IPS-18c (cell line): Measurements from ENCODE around the gene SERPINE3.

ENCODE experiments used
- H3K4me3 ChIP-seq: 2 replicates; pipeline ENCODE4 v1.7.0; 2013; ENCODE audit warnings: low read depth, mild to moderate bottlenecking, low read length, moderate library complexity; ENCODE audit not compliant: insufficient read depth
- H3K9me3 ChIP-seq: one replicate; pipeline ENCODE4 v1.6.1; 2013; ENCODE audit warnings: mild to moderate bottlenecking, low read length, moderate library complexity; ENCODE audit not compliant: control insufficient read depth, insufficient read depth

SERPINE3 gene

DNA sequence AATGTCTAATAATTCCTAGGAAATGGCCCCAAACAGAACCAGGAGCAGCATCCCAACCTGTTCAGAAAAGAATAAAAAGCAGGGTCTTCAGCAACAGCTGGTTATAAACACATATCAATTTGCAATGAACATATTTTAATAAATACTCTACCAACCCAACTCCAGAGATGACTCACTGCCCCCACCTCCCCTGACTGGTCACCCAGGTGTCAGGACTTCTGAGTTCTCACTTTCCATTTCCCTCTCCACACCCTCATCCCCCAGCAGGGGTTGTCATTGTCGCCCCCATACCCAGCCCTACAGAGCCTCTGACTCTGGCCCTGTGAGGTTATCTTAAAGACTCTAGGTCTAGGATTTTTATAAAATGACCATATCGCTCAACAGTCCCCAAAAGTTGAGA lies 6.9 kb downstream of the SERPINE3 start:
- Histone ChIP-seq H3K9me3 (no peaks in the 10 kb centered on the region), H3K4me3 (no peak overlapping the region)

DNA sequence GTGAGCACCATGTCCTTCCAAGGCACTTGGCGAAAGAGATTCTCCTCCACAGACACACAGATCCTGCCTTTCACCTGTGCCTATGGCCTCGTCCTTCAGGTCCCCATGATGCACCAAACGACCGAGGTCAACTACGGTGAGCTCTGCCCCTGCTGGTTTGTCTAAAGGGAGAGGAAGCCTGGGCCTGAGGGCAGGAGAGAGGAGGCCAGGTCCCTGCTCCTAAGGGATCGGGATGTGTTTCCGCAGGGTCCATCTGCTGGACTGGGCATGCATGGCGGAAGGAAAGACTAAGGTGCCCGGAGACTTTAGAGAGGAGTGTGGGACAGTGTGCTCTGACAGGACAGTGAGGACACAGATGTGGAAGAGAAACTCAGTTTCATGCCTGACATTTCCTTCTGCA lies 7.6 kb downstream of the SERPINE3 start:
- no peak overlapping the region for H3K4me3 ChIP-seq
- H3K9me3 ChIP-seq, result no peaks in the 10 kb centered on the region

DNA sequence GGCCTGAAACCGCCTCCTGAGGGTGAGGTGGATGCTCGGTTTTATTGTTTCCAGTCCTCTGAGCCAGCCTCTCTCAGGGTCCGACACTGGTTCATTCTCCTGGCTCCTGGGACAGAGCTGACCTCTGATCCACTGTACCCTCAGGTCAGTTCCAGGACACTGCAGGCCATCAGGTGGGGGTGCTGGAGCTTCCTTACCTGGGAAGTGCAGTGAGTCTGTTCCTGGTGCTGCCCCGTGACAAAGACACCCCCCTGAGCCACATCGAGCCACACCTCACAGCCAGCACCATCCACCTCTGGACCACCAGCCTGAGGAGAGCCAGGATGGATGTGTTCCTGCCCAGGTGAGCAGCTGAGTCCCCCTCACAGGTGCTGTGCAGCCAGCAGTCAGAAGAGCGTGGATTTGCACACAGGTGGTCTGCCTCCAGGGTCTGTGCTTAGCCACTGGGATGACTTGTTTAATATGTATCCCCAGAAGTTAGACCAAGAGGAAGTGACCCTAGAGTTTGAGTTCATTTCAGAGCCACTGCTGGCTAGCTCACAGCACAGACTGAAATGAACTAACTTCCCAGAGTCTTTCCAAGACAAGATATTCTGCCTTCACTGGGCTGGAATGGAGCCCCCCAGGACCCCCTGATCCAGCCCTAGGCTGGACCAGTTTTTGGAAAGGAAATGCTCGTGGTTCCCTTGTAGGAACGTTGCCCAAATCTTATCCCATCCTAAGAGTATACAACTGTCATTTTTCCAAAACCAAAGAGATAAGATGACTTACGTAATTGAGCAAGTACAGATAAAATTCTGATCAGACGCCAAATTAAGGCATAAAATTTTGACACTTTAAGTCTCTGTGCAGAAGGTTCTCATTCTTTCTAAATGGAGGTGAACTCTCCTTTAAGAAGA lies 8.8 kb downstream of the SERPINE3 start:
- Histone ChIP-seq H3K9me3 (no peaks in the 10 kb centered on the region), H3K4me3 (no peak overlapping the region)

DNA sequence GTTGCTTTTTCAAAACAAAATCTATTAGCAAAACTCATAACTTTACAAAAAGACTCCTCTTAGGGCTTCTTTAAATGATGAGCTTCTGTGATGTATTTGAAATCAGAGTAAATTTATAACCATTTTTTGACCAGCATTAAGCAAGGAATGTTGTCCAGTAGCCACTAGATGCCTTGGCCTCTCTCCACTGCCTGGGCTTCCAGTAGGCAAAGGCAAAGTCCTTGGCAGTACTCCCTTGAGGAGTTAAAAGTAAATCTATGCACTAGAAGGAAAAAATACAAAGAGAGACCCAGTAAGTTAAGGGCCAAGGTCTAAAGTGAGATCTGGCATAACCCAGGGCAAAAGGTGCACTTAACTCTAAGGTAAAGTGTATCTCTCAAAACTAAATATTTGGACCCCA lies 9.5 kb downstream of the SERPINE3 start:
- H3K9me3 ChIP-seq, result no peaks in the 10 kb centered on the region
- no peak overlapping the region for H3K4me3 ChIP-seq

DNA sequence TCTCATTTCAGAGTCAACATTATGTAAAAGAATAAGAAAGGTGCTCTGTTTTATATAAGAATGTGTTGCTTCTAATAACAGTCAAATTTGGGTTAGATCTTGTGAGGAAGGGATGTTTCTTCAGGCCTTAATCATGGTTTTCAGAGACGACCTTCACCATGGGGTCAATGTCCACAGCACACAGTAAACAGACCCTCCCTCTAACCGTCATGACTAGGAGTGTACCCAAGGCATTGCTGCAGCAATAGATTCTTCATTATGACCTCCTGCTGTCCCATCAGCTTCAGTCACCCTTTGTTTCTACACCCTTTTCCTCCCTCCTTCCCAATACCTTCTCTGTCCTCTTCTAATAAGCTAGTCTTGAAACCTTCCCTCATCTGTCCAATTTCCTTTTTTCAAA lies 15.7 kb downstream of the SERPINE3 start:
- no peak overlapping the region for H3K4me3 ChIP-seq

DNA sequence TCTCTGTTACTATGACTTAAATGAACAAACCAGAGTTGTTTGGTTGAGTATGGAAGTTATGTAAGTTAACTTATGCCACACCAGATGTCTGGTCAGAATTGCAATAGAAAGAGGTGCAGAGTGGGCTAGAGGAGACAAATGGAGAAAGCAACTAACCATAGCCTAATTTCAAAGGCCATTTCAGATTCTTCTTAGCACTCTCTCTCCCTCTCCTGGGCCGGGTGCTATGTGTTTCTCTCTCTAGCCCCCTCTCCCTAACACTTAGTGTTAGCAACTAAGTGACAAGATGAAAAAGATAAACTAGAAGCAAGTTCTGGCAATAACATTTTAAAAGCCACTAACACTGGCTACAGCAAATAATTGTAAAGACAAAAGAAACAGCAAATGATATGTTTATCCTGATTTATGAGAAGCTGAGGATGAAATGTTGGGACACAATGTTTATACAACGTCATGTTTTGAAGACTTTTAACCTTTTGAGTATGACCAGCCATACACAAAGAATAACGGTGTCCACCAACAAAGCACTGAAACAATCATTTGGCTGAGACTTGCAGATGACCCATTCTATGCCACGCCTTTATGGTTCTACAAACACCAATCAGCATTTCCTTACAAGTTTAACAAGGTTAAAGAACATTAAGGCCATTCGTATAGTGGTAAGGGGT lies 18.6 kb downstream of the SERPINE3 start:
- H3K4me3 ChIP-seq, result no peak overlapping the region

More for the DNA sequence above, 15.7 kb downstream of the SERPINE3 start:
- H3K9me3 ChIP-seq, result no peaks in the 10 kb centered on the region

DNA sequence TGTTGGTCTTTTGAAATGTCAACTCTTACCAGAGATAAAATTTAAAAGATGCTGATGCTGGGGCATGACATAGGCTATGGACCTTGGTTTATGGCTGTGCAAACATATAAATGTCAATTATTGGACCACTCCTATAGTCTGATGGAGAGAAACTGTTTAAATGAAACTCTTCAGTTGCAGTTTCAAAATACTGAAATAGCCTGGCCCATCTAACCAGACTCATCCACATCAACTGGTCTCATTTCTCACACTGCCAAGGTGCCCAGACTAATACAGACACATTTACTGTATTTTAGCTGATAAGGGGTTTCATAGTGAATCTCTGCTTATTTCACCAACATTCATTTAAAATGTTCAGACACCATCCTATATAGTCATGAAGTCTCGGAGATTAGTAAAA lies 19.9 kb downstream of the SERPINE3 start:
- H3K9me3 ChIP-seq, result no peaks in the 10 kb centered on the region
- H3K4me3 ChIP-seq, result no peak overlapping the region

More for the DNA sequence above, 18.6 kb downstream of the SERPINE3 start:
- H3K9me3 ChIP-seq, result no peaks in the 10 kb centered on the region

DNA sequence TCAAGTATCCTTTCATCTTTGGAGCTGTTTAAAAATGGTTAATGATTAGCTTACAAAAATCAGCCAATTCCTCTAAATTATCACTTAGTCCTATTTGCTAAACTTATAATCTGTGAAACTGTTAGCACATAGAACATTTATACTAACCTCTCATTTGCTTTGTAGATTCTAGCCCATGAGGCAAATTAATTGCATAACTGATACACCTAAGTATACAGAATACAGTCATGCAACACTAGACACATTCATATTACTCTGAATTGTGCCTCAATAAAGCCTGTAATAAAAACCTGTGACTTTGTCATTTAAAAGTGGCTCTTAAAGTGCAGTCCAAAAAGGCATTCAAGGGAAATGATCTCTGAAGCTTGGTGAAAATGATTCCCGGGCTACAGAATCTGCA lies 21.0 kb downstream of the SERPINE3 start:
- Histone ChIP-seq H3K4me3 (no peak overlapping the region), H3K9me3 (no peaks in the 10 kb centered on the region)

DNA sequence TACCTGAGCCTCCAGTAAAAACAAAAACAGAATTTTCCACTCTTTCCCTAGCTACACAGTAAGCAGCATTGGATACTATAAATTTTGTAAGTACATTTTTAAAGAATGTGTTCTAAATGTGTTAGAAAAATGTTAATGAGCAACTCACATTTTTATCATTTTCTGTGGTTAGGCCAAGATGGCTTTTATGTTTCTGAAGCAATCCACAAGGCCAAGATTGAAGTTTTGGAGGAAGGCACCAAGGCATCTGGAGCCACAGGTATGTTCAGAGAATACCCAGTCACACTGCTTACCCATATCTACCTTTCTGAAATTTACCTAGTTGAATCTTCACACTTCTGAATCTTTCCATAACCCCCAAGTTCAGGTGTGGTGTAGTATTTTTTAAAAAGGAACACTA lies 21.6 kb downstream of the SERPINE3 start:
- Histone ChIP-seq H3K4me3 (no peak overlapping the region), H3K9me3 (no peaks in the 10 kb centered on the region)

DNA sequence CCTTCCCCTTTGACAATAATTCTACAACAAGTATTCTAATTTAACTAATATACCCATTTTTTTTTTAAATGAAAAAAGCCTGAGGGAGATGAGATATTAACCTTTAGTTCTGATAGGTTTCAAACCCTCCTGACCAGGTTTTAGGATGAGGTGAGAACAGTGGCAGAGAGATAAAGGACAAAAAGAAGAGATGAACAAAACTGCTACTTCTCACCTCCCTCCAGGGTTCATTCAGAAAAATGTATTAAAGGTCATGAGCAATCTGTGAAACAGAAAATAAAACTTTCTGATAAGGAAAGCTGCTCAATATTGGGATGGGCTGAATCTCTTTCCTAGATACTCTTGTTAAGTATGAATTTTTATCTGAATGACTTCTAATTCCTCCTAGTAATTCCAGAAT lies 24.1 kb downstream of the SERPINE3 start:
- H3K9me3 ChIP-seq, result no peaks in the 10 kb centered on the region
- H3K4me3 ChIP-seq, result no peak overlapping the region

DNA sequence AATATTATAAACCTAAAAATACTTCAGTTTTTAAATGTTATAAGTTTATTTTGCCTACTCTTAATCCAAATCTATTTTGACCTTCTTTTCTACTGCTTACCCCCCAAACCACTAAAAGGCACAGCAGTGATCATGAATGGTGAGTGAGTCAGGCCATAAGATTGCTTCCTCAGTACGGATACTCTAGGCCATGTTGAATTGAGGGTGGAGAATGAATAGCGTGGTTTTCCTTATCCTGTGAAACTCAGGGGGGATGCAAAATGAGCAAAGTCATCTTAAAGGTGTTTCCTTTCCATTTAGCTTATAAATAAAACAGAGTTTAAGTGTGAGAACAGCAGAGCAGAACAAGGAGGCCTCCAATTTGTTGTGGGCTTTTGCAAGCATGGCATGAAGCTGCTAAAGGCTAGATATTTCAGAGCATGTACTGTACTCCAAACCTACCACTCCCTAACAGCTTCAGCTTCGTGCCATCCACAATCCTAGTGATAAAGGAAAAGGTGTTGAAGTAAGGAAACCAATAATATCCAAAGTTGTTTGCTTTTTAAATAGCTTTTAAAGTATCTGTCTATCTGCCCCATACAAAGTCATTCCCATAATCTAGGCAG lies 25.0 kb downstream of the SERPINE3 start:
- no peak overlapping the region for H3K4me3 ChIP-seq
- no peaks in the 10 kb centered on the region for H3K9me3 ChIP-seq

DNA sequence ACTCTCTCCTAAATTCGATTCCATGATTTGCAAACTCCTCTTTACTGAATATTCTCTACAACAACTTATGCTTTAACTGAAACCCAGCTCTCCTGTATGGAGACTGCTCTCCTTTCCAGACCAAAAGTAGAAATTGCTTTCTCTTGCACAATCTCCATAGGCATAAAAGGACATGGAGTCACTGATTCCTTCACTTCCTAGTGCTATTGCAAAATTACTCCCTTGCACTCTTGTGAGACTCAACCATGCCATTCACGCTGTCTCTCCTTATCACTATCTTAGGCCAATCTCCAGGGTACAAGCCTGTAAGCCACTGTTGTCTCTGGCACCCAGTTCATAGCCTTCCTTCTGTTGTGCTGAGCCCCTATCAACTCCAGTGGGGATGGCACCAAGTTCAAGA lies 30.6 kb downstream of the SERPINE3 start:
- Histone ChIP-seq H3K4me3 (no peak overlapping the region), H3K9me3 (no peaks in the 10 kb centered on the region)

DNA sequence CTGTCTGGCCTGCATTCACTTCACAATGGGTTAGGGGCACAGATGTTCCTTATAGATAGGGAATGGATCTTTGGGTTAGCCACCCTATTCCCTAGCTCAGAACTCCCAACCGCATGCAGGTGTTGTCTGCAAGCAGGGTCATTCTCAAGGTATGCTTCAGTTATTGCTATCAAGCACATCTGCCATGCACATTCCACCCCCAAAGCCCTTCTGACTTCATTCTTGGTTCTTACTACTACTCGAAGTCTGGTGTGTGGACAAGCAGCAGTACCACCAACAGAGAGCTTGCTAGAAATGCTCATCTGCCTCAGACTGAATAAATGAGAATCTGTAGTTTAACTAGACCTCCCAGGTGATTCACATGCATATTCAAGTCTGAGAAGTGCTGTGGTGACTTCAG lies 31.3 kb downstream of the SERPINE3 start:
- Histone ChIP-seq H3K9me3 (no peaks in the 10 kb centered on the region), H3K4me3 (no peak overlapping the region)

DNA sequence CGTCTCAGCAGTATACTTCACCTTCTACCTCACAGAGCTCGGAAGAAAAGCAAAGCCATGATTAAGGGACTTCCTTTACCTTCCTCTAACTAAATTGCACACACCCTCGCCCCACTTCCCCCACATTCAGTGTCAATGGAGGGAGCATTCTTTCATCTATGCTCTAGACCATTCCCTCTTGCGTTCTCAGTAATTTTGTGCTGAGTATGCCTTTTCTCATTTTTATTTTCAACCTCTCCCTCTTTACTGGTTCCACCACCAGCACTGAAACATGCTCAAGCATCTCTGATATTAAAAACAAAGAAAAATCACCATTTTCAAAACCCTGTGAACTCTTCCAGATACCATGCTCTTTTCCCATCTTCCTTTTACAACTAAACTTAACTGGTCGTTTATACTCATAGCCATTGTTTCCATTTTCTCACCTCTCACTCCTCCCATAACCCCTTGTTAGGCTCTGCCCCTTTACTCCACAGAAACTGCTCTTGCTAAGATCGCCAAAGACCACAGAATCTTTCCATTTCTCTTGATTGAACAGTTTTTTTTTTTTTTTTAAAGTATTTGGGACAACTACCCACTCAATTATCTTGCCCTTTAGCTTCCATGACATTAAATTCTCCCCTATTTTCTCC lies 32.4 kb downstream of the SERPINE3 start:
- H3K9me3 ChIP-seq, result no peaks in the 10 kb centered on the region
- no peak overlapping the region for H3K4me3 ChIP-seq

DNA sequence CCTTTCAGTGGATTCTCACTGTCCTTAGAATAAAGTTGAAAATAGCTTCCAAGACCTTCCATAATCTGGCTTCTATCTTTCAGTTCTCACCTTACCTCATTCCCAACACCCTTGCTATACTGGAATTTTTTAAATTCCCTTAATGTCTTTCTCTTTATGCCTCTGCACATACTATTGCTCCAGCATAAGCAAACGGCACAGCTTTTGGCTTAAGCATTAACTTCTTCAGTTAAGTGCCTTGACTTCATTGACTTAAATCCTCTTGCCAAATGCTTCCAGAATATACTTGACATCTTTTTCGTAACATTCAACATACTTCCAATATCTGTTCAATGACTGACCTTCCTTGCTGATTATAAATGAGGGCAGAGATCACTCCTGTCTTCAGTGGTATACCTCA lies 34.0 kb downstream of the SERPINE3 start:
- no peaks in the 10 kb centered on the region for H3K9me3 ChIP-seq
- H3K4me3 ChIP-seq, result no peak overlapping the region

DNA sequence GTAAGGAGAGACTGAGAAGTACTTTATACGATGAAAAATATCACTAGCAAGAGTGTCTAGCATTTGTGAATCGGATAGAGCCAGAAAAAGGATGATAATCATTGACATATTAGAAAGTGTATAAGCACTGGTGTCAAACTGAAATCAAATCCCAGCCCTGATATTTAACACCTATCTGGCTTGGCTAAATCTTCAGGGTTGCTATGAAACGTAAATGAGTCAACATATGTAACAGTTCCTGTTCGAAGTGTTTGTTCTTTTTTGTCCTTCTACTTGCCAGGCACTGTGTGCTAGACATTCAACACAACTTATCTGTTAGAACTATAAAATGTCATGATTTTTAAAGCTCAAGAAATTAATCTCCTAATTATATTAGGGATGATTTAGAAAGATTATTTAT lies 40.8 kb downstream of the SERPINE3 start:
- Histone ChIP-seq H3K9me3 (no peaks in the 10 kb centered on the region), H3K4me3 (no peak overlapping the region)

DNA sequence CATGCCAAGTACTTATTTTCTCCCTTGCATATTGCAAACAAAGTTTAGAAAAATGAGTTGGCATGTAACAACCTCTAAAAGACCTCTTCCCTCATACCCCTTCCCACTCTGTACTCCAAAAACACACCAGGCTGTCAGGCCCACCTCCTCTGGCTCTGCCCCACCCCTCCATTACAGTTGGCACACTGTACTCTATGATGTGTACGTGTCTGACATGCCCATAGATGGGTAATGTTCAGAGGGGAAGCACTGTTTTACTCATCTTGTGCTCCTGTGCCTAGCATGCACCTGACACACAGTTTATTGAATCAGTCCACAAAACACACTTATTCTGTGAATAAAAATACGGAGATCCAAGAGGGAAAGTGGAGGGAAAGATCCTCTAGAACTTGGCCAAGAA lies 45.6 kb downstream of the SERPINE3 start:
- H3K9me3 ChIP-seq, result no peaks in the 10 kb centered on the region
- no peak overlapping the region for H3K4me3 ChIP-seq

DNA sequence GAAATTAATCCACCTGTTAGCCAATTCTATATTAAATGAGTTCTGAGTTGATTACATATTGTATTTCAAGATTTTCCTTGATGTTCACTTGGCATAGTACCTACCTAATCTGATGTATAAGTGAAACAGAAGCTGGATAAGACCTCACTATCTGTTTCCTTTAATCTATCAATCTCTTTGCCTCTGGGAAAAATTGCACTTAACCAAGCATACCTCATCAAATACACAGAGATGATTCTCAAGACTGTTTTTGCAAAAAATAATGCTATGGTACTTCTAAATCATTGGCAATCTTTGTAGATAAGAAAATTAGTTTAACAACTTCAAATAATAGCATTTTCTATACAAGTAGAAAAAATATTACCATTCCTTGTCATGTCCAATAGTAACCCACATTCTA lies 55.2 kb downstream of the SERPINE3 start:
- H3K9me3 ChIP-seq, result no peaks in the 10 kb centered on the region
- H3K4me3 ChIP-seq, result no peak overlapping the region
